Spleen (tissue), 11 donors: ENCODE data around the gene FOXO3. TPM values are rescaled to one million over a fixed set of nuclear protein-coding genes. Genes with fewer than 3 reads are reported as not detected.

ENCODE experiments used
- DNase-seq: peaks from one replicate; pipeline ENCODE4 v3.0.0-alpha.2; 2020
- H3K27ac ChIP-seq, 8 donors: fragments of 200-600 bp; sonication (generic) in 7 of 8; 1 replicate in 4 of 8; 2 replicates in 4 of 8; pipeline versions ENCODE4 v1.5.0 to v1.8.0; 2016 to 2021; ENCODE audit warnings: inconsistent platforms in 4 of 8, mild to moderate bottlenecking in 4 of 8, moderate library complexity in 1 of 8
- H3K27me3 ChIP-seq, 7 donors: fragments of 200-600 bp; sonication (generic) in 6 of 7; replicated peaks in 1 of 7; 1 replicate in 4 of 7; 2 replicates in 3 of 7; pipeline versions ENCODE4 v1.5.0 to v1.8.0; 2016 to 2021; ENCODE audit warnings: inconsistent platforms in 3 of 7, mild to moderate bottlenecking in 1 of 7
- H3K36me3 ChIP-seq, 6 donors: fragments of 200-600 bp; sonication (generic) in 5 of 6; 1 replicate in 4 of 6; 2 replicates in 2 of 6; pipeline versions ENCODE4 v1.5.0 to v1.8.0; 2016 to 2021; ENCODE audit warnings: inconsistent platforms in 2 of 6
- H3K4me1 ChIP-seq, 6 donors: fragments of 200-600 bp; sonication (generic) in 5 of 6; 1 replicate in 3 of 6; 2 replicates in 3 of 6; pipeline versions ENCODE4 v1.5.0 to v1.8.0; 2016 to 2021; ENCODE audit warnings: inconsistent platforms in 3 of 6
- H3K4me3 ChIP-seq, 8 donors: fragments of 200-600 bp; sonication (generic) in 7 of 8; 1 replicate in 4 of 8; 2 replicates in 4 of 8; pipeline versions ENCODE4 v1.5.0 to v1.8.0; 2016 to 2021; ENCODE audit warnings: inconsistent platforms in 4 of 8, mild to moderate bottlenecking in 4 of 8, moderate library complexity in 2 of 8
- H3K9me3 ChIP-seq, 8 donors: fragments of 200-600 bp; sonication (generic) in 7 of 8; 1 replicate in 4 of 8; 2 replicates in 4 of 8; pipeline versions ENCODE4 v1.5.0 to v1.8.0; 2016 to 2021; ENCODE audit warnings: inconsistent platforms in 4 of 8
- POLR2A ChIP-seq, 3 donors: fragments of 450-650 bp; IDR thresholded peaks; one replicate each; pipeline ENCODE4 v1.5.1; 2017; ENCODE audit warnings: antibody characterized with exemption in 3 of 3, mild to moderate bottlenecking in 1 of 3
- POLR2AphosphoS5 ChIP-seq, 3 donors: sonication (generic); formaldehyde crosslinking; IDR thresholded peaks; one replicate each; pipeline ENCODE4 v1.5.1; 2017; ENCODE audit warnings: antibody characterized with exemption in 3 of 3
- WGBS, 5 donors: extraction: QIAGEN DNeasy Blood & Tissue Kit in 3 of 5; methylation state at CpG; one replicate each; pipeline versions ENCODE4 v1.1.5 to v1.1.7; 2013 to 2018; 5-methylcytosine and 5-hydroxymethylcytosine counted together
- intact Hi-C: fragments of 100-400 bp; cut with DNase I; formaldehyde crosslinking; loops from one replicate; pipeline ENCODE4 v1.15.0; 2023; ENCODE audit warnings: low total_unique reads
- polyA plus RNA-seq, 3 donors: library from polyadenylated mRNA; stranded (reverse); fragments of 200-250 nt; gene quantifications; one replicate each; pipeline ENCODE4 v1.2.1, GENCODE V29; 2013
- total RNA-seq, 7 donors: library from RNA; depleted of rRNA in 3 of 7; stranded (reverse); fragments of >200 nt in 3 of 7; fragmentation: NEBNext Ultra II Directional in 4 of 7; extraction: Animal tissue kit (Norgen Biotek cat#: 25700) in 4 of 7; gene quantifications; one replicate each; pipeline versions ENCODE4 v1.1.0 to v1.2.1, GENCODE V29; 2016 to 2021
- TF ChIP-seq, protein P1 (sequence below), 11 experiments: fragments of 200-600 bp in 7 of 11; fragments of 450-650 bp in 4 of 11; sonication (generic) in 4 of 11; IDR thresholded peaks in 8 of 11; conservative IDR thresholded peaks in 3 of 11; 1 replicate in 7 of 11; 2 replicates in 4 of 11; pipeline versions ENCODE4 v1.4.0 to v1.8.0; 2016 to 2021; ENCODE audit warnings: antibody characterized with exemption in 11 of 11, inconsistent platforms in 4 of 11, mild to moderate bottlenecking in 1 of 11
- donor health status: healthy with polysubstance abuse.
- donor health status: DM: no; HTN: no; CAD: no; lungs with moderate emphysema.
- donor health status: DM: no; HTN: no; CAD: no.
- donor health status: Bipolar disorder and iron deficiency.
- donor health status: healthy.
- donor health status: DM: no; HTN: no; CAD: no.
- donor health status: DM: yes; HTN: yes; CAD: no.

Gene FOXO3
- total and polyA plus RNA-seq, 10 donors, result 9.4 to 86.9 (median 67.0) TPM

DNA sequence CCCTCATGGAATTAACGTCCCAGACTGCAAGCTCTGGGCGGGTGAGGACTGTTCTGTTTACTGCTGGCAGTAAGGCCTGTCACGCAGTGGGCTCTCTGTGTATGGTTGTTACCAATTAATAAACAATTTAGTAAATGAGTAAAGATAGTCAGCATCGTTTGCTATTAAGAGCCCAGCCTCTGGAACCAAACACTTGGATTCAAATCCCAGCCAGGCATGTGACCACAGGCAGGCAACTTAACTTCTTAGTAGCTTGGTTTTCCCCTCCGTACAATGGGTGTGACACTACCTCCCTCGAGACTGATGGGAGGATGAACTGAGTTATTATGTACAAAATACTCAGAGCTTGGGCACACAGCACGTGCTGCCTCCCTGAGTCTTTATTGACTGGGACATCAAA lies 149.8 kb downstream of the FOXO3 start:
- WGBS, 5 donors, result 83 to 93% (median 90%) methylated on average over 7 of the region's 7 CpGs
- DNase-seq, result no peak
- H3K4me1 ChIP-seq, result peaks cover 0 to 22% (median 6%) of the 10 kb centered on the region in 6 donors
- intact Hi-C loops, result no loop called here
- H3K27me3 ChIP-seq, result no peaks in the 10 kb centered on the region
- H3K4me3 ChIP-seq, result no peak overlapping the region
- TF ChIP-seq POLR2A (IDR thresholded peaks at IDR 0.05) (no peak), POLR2AphosphoS5 (IDR thresholded peaks at IDR 0.05) (no peak)
- TF ChIP-seq, protein P1, sequence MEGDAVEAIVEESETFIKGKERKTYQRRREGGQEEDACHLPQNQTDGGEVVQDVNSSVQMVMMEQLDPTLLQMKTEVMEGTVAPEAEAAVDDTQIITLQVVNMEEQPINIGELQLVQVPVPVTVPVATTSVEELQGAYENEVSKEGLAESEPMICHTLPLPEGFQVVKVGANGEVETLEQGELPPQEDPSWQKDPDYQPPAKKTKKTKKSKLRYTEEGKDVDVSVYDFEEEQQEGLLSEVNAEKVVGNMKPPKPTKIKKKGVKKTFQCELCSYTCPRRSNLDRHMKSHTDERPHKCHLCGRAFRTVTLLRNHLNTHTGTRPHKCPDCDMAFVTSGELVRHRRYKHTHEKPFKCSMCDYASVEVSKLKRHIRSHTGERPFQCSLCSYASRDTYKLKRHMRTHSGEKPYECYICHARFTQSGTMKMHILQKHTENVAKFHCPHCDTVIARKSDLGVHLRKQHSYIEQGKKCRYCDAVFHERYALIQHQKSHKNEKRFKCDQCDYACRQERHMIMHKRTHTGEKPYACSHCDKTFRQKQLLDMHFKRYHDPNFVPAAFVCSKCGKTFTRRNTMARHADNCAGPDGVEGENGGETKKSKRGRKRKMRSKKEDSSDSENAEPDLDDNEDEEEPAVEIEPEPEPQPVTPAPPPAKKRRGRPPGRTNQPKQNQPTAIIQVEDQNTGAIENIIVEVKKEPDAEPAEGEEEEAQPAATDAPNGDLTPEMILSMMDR (IDR thresholded peaks at IDR 0.05 in 8 of 11, conservative IDR thresholded peaks at IDR 0.05 in 3 of 11), result no peak
- no peak overlapping the region for H3K27ac ChIP-seq
- H3K9me3 ChIP-seq, result no peaks in the 10 kb centered on the region
- no peaks in the 10 kb centered on the region for H3K36me3 ChIP-seq

GRCh38 chr6:108711071-108711470 lies 150.4 kb downstream of the FOXO3 start:
- Histone ChIP-seq H3K27me3 (no peaks in the 10 kb centered on the region), H3K36me3 (no peaks in the 10 kb centered on the region), H3K4me3 (no peak overlapping the region), H3K4me1 (peaks cover 0 to 27% (median 6%) of the 10 kb centered on the region in 6 donors), H3K27ac (no peak overlapping the region), H3K9me3 (no peaks in the 10 kb centered on the region)
- TF ChIP-seq POLR2AphosphoS5 (IDR thresholded peaks at IDR 0.05) (no peak), POLR2A (IDR thresholded peaks at IDR 0.05) (no peak)
- TF ChIP-seq, protein P1 (IDR thresholded peaks at IDR 0.05 in 8 of 11, conservative IDR thresholded peaks at IDR 0.05 in 3 of 11), result no peak
- 79 to 91% (median 89%) methylated on average over 5 of the region's 5 CpGs for WGBS, 5 donors
- no peak for DNase-seq
- intact Hi-C loops, result no loop called here

- WGBS, 5 donors, result 74 to 89% (median 83%) methylated on average over 5 of the region's 5 CpGs
- TF ChIP-seq POLR2AphosphoS5 (IDR thresholded peaks at IDR 0.05), result no peak
- TF ChIP-seq, protein P1 (IDR thresholded peaks at IDR 0.05 in 8 of 11, conservative IDR thresholded peaks at IDR 0.05 in 3 of 11), result no peak
- TF ChIP-seq POLR2A (IDR thresholded peaks at IDR 0.05), result no peak
- Histone ChIP-seq H3K4me3 (no peak overlapping the region), H3K36me3 (no peaks in the 10 kb centered on the region), H3K27ac (no peak overlapping the region), H3K9me3 (no peaks in the 10 kb centered on the region), H3K4me1 (peaks cover 0 to 29% (median 6%) of the 10 kb centered on the region in 6 donors), H3K27me3 (no peaks in the 10 kb centered on the region)
- DNase-seq, result no peak
- intact Hi-C loops, result no loop called here
Observed at GRCh38 chr6:108711826-108712225, 151.1 kb downstream of the FOXO3 start.

- H3K36me3 ChIP-seq, result no peaks in the 10 kb centered on the region
- H3K9me3 ChIP-seq, result no peaks in the 10 kb centered on the region
- no peak for DNase-seq
- no peak overlapping the region for H3K27ac ChIP-seq
- TF ChIP-seq, protein P1 (IDR thresholded peaks at IDR 0.05 in 8 of 11, conservative IDR thresholded peaks at IDR 0.05 in 3 of 11), result no peak
- TF ChIP-seq POLR2A (IDR thresholded peaks at IDR 0.05) (no peak), POLR2AphosphoS5 (IDR thresholded peaks at IDR 0.05) (no peak)
- peaks cover 0 to 35% (median 6%) of the 10 kb centered on the region in 6 donors for H3K4me1 ChIP-seq
- H3K4me3 ChIP-seq, result no peak overlapping the region
- intact Hi-C loops, result no loop called here
- WGBS, 5 donors, result 73 to 100% (median 82%) methylated on average over 2 of the region's 2 CpGs
- H3K27me3 ChIP-seq, result no peaks in the 10 kb centered on the region
Observed at GRCh38 chr6:108712946-108713345, 152.2 kb downstream of the FOXO3 start.
